LNCaP clone FGC (cell line): ENCODE results near the gene LIMK1.
A peak's percentile ranks its signal among the peaks of the same experiment; 100 is the strongest.
"Not testable (repeated sequence)": the region's sequence is repeated elsewhere in the genome, so short reads cannot be mapped to it uniquely, and the experiment has no call there.

ENCODE experiments used
- DNase-seq: peaks from one replicate; pipeline ENCODE4 v3.0.0-alpha.2; 2011; ENCODE audit warnings: low read depth
- H3K4me3 ChIP-seq: 2 replicates; pipeline ENCODE4 v1.5.1; 2011; ENCODE audit warnings: mild to moderate bottlenecking, low read depth, low read length, control low read depth
- CTCF ChIP-seq: IDR thresholded peaks from 2 replicates; pipeline ENCODE4 v1.5.1; 2012; ENCODE audit warnings: mild to moderate bottlenecking; ENCODE audit not compliant: control insufficient read depth, insufficient read depth; ENCODE audit errors: extremely low read depth

Gene LIMK1

GRCh38 chr7:74042746-74043522, 40.7 kb upstream of the LIMK1 start:
- peak overlapping the region; percentile 40 for H3K4me3 ChIP-seq
- TF ChIP-seq CTCF, result no peak
- DNase-seq, result peak; percentile 31

- no peak for DNase-seq
- TF ChIP-seq CTCF, result no peak
- H3K4me3 ChIP-seq, result peak overlapping the region; percentile 40
Observed at GRCh38 chr7:74043523-74043951, 40.1 kb upstream of the LIMK1 start.

GRCh38 chr7:74044366-74045350, 38.9 kb upstream of the LIMK1 start:
- TF ChIP-seq CTCF, result no peak
- DNase-seq, result no peak
- no peak overlapping the region for H3K4me3 ChIP-seq

GRCh38 chr7:74046581-74046980, 37.0 kb upstream of the LIMK1 start:
- H3K4me3 ChIP-seq, DNase-seq: not testable (repeated sequence)

GRCh38 chr7:74047804-74048380, 35.7 kb upstream of the LIMK1 start:
- no peak overlapping the region for H3K4me3 ChIP-seq
- DNase-seq, result no peak
- no peak for TF ChIP-seq CTCF

GRCh38 chr7:74048999-74049599, 34.5 kb upstream of the LIMK1 start:
- TF ChIP-seq CTCF, result no peak
- H3K4me3 ChIP-seq, result no peak overlapping the region
- DNase-seq, result no peak
